GM12878 (cell line): ENCODE results near the gene UNC13D. TPM values are rescaled to one million over a fixed set of nuclear protein-coding genes. Genes with fewer than 3 reads are reported as not detected.
A peak's percentile ranks its signal among the peaks of the same experiment; 100 is the strongest.
"Not testable (repeated sequence)": the region's sequence is repeated elsewhere in the genome, so short reads cannot be mapped to it uniquely, and the experiment has no call there.

Experiments used
- ATAC-seq: fragments of 200-7000 bp; cut with Tn5 transposase; 3 replicates; pipeline ENCODE4 v1.9.1; 2020; ENCODE audit warnings: mild to moderate bottlenecking, moderate library complexity
- BruUV-seq: library from RNA; stranded (reverse); fragments of 400-500 nt; replicated peaks from 2 replicates; lab custom pipeline; 2021; lab: Mats Ljungman, UMichigan
- CTCF ChIA-PET: fragments of 300-600 bp; sonication (Branson Sonifier 250); formaldehyde crosslinking; extraction: SDS; loops from one replicate; lab custom pipeline; 2021; ENCODE audit warnings: inconsistent platforms; lab: Yijun Ruan, JAX
- POLR2A ChIA-PET: fragments of 350-600 bp; formaldehyde crosslinking; extraction: SDS; loops from one replicate; lab custom pipeline; 2021; ENCODE audit warnings: inconsistent platforms; lab: Charles Lee
- RAD21 ChIA-PET: fragments of 300-600 bp; sonication (Branson Sonifier 250); formaldehyde crosslinking; loops from one replicate; lab custom pipeline; 2023; ENCODE audit warnings: antibody characterized with exemption; ENCODE audit not compliant: unreplicated experiment; lab: Charles Lee
- SMC1A ChIA-PET: fragments of 300-600 bp; sonication (Branson Sonifier 250); formaldehyde crosslinking; loops from one replicate; lab custom pipeline; 2023; ENCODE audit not compliant: unreplicated experiment, uncharacterized antibody; lab: Charles Lee
- DNase-seq: peaks from one replicate; pipeline ENCODE4 v3.0.0-alpha.2; 2011; ENCODE audit warnings: low read depth, low spot score
- FAIRE-seq: peaks from 3 replicates; lab custom pipeline; 2011; peaks lifted over from hg19 to GRCh38; lab: Jason Lieb, UNC
- H2AFZ ChIP-seq: 2 replicates; pipeline ENCODE4 v1.6.0; 2011; ENCODE audit warnings: low read depth, low read length, control low read depth; ENCODE audit not compliant: control insufficient read depth
- H3K27ac ChIP-seq: 2 replicates; pipeline ENCODE4 v1.5.1; 2011; ENCODE audit warnings: control low read depth; ENCODE audit not compliant: control insufficient read depth, insufficient read depth
- H3K27me3 ChIP-seq, 2 experiments: replicated peaks in 1 of 2; 2 replicates each; pipeline versions ENCODE4 v1.6.0 to v1.6.1; 2011; ENCODE audit warnings: low read length in 1 of 2; ENCODE audit not compliant: control insufficient read depth in 2 of 2, insufficient read depth in 2 of 2
- H3K36me3 ChIP-seq, 2 experiments: 2 replicates each; pipeline ENCODE4 v1.5.1; 2011; ENCODE audit warnings: low read length in 1 of 2; ENCODE audit not compliant: control insufficient read depth in 2 of 2, insufficient read depth in 2 of 2
- H3K4me1 ChIP-seq: 2 replicates; pipeline ENCODE4 v1.6.1; 2011; ENCODE audit warnings: mild to moderate bottlenecking, low read length, moderate library complexity, mixed read lengths; ENCODE audit not compliant: control insufficient read depth, insufficient read depth
- H3K4me2 ChIP-seq: 2 replicates; pipeline ENCODE4 v1.6.0; 2011; ENCODE audit warnings: control low read depth; ENCODE audit not compliant: control insufficient read depth, insufficient read depth
- H3K4me3 ChIP-seq: fragments of 200-600 bp; sonication (generic); 2 replicates; pipeline ENCODE4 v1.5.1; 2016
- H3K79me2 ChIP-seq: 2 replicates; pipeline ENCODE4 v1.6.0; 2011; ENCODE audit warnings: low read length; ENCODE audit not compliant: control insufficient read depth, insufficient read depth
- H3K9ac ChIP-seq: 2 replicates; pipeline ENCODE4 v1.8.0; 2011; ENCODE audit warnings: low read length, control low read depth, mixed read lengths; ENCODE audit not compliant: control insufficient read depth, insufficient read depth
- H3K9me3 ChIP-seq: replicated peaks from 3 replicates; pipeline ENCODE4 v1.5.1; 2011; ENCODE audit warnings: mild to moderate bottlenecking, low read length; ENCODE audit not compliant: control insufficient read depth, insufficient read depth
- H4K20me1 ChIP-seq: 2 replicates; pipeline ENCODE4 v1.6.0; 2011; ENCODE audit not compliant: control insufficient read depth, insufficient read depth
- CREB1 ChIP-seq: IDR thresholded peaks from 2 replicates; pipeline ENCODE4 v1.6.1; 2012; ENCODE audit warnings: low read depth, mild to moderate bottlenecking, inconsistent platforms
- FOXM1 ChIP-seq: IDR thresholded peaks from 2 replicates; pipeline ENCODE4 v1.6.1; 2012; ENCODE audit warnings: low read depth, mild to moderate bottlenecking, inconsistent platforms, low read length, moderate library complexity
- JUNB ChIP-seq: IDR thresholded peaks from 2 replicates; pipeline ENCODE4 v1.6.1; 2016; ENCODE audit warnings: antibody characterized with exemption, mild to moderate bottlenecking
- NFIC ChIP-seq: IDR thresholded peaks from 2 replicates; pipeline ENCODE4 v1.6.1; 2012; ENCODE audit warnings: low read depth, mild to moderate bottlenecking, inconsistent platforms, low read length, moderate library complexity
- WGBS: methylation state at CpG from one replicate; pipeline ENCODE4 v1.1.6; 2016; ENCODE audit warnings: low lambda C conversion rate; ENCODE audit not compliant: insufficient replicate concordance, insufficient coverage; ENCODE audit errors: missing lambda C conversion rate; 5-methylcytosine and 5-hydroxymethylcytosine counted together
- in situ Hi-C: fragments of 300-500 bp; cut with MboI; formaldehyde crosslinking; loops from 9 replicates; pipeline ENCODE4 v1.14.3; 2018; ENCODE audit warnings: mixed read lengths
- intact Hi-C: fragments of 100-400 bp; cut with micrococcal nuclease; formaldehyde crosslinking; loops from one replicate; pipeline ENCODE4 v1.14.2; 2022; ENCODE audit not compliant: unreplicated experiment
- polyA plus RNA-seq, 11 experiments: library from polyadenylated mRNA; depleted of rRNA in 4 of 11; unstranded in 6 of 11; stranded (reverse) in 5 of 11; fragments of >200 nt; fragmentation: Nextera tagmentation in 4 of 11; fragmentation: Illumina TruSeq in 1 of 11; extraction: Ambion mirVana in 4 of 11; extraction: Trizol in 1 of 11; gene quantifications; 1 replicate in 1 of 11; 2 replicates in 10 of 11; pipeline versions ENCODE4 v1.2.1 to v1.2.3, GENCODE V29; 2011 to 2016; ENCODE audit warnings: inconsistent platforms in 2 of 11, missing spikeins in 2 of 11, low read depth in 1 of 11
- total RNA-seq, 4 experiments: library from RNA; depleted of rRNA in 3 of 4; stranded (reverse); fragments of >200 nt in 3 of 4; fragmentation: Illumina TruSeq in 1 of 4; extraction: Trizol in 1 of 4; gene quantifications; 2 replicates each; pipeline versions ENCODE4 v1.2.1 to v1.2.3, GENCODE V29; 2013 to 2021

Gene UNC13D
- total and polyA plus RNA-seq, 10 of the 15 experiments (the other 5 are each of a cell fraction or from before 2014, with no cell fraction given): 0.32 to 63.9 (median 25.2) TPM

GRCh38 chr17:75865404-75866188 lies 21.4 kb upstream of the UNC13D start:
- H3K79me2 ChIP-seq, H3K27ac ChIP-seq, intact Hi-C loops, BruUV-seq, in situ Hi-C loops, H3K9ac ChIP-seq, H2AFZ ChIP-seq, H3K36me3 ChIP-seq, H3K9me3 ChIP-seq, H3K27me3 ChIP-seq, FAIRE-seq, H4K20me1 ChIP-seq, H3K4me3 ChIP-seq, ATAC-seq, DNase-seq: not testable (repeated sequence)
- CTCF ChIA-PET: interaction anchor here (1.0 to 2.1 kb wide), 5 partner anchors 9 to 112 kb away, joined by 3 to 8 read pairs (median 4); no protein-coding TSS in a partner anchor
- Histone ChIP-seq H3K4me2 (peak overlapping the region; percentile 51), H3K4me1 (peaks cover 16% of the 10 kb centered on the region)
- SMC1A ChIA-PET: interaction anchor here (0.7 to 1.4 kb wide), 6 partner anchors 9 to 139 kb away, joined by 3 to 6 read pairs (median 3); partner anchors contain the start of gene WBP2
- POLR2A ChIA-PET: interaction anchor here (0.6 to 1.7 kb wide), 6 partner anchors 10 to 401 kb away, joined by 3 to 16 read pairs (median 4); partner anchors contain the start of genes TRIM47 and WBP2
- RAD21 ChIA-PET: interaction anchor here (0.7 to 1.3 kb wide), 4 partner anchors 10 to 31 kb away, joined by 3 to 5 read pairs (median 3); partner anchors contain the start of gene TRIM65
- WGBS: 84% methylated on average over 12 of the region's 17 CpGs

- POLR2A ChIA-PET: interaction anchor here (0.6 to 1.7 kb wide), 6 partner anchors 9 to 105 kb away, joined by 3 to 16 read pairs (median 5); partner anchors contain the start of genes TRIM47 and WBP2
- H3K27me3 ChIP-seq, H3K36me3 ChIP-seq, FAIRE-seq, H3K79me2 ChIP-seq, H3K9ac ChIP-seq, H3K9me3 ChIP-seq, BruUV-seq, in situ Hi-C loops, H2AFZ ChIP-seq, H4K20me1 ChIP-seq, intact Hi-C loops, DNase-seq: not testable (repeated sequence)
- SMC1A ChIA-PET: interaction anchor here (0.7 to 1.4 kb wide), 8 partner anchors 9 to 140 kb away, joined by 3 to 6 read pairs (median 3); partner anchors contain the start of gene WBP2
- WGBS: 13% methylated on average over 1 of the region's 4 CpGs
- RAD21 ChIA-PET: interaction anchor here (0.7 to 1.3 kb wide), 5 partner anchors 11 to 32 kb away, joined by 3 to 5 read pairs (median 3); partner anchors contain the start of gene TRIM65
- CTCF ChIA-PET: interaction anchor here (0.6 to 2.1 kb wide), 9 partner anchors 8 to 112 kb away, joined by 3 to 8 read pairs (median 3); partner anchors contain the start of genes TRIM65 and WBP2
- Histone ChIP-seq H3K4me2 (peak overlapping the region; percentile 22), H3K4me1 (peaks cover 17% of the 10 kb centered on the region), H3K4me3 (peak overlapping the region; percentile 22; the same call in 1 of the 2 replicates), H3K27ac (peak overlapping the region; percentile 29)
- TF ChIP-seq CREB1 (peak; percentile 53; the same call in 1 of the 2 replicates), FOXM1 (peak; percentile 9; the same call in 1 of the 2 replicates), JUNB (peak; percentile 5; the same call in 1 of the 2 replicates), NFIC (0 out of 2 replicates have a peak, but pooled peaks have one; percentile 6)
- peak; percentile 39 for ATAC-seq
Measured at GRCh38 chr17:75864887-75865286, 20.7 kb upstream of the UNC13D start.
